ENCODE results near the gene PACSIN2.

The PACSIN2 gene

GRCh38 chr22:43014316-43014868 is 557 bp downstream of the PACSIN2 start:
- no peak for TF ChIP-seq MAX (IDR thresholded peaks at IDR 0.05; ENCODE audit: low read depth, low read length)
- no peak for TF ChIP-seq CTCF (IDR thresholded peaks at IDR 0.05; ENCODE audit: low read depth, low read length)
- no peak for TF ChIP-seq POLR2A (IDR thresholded peaks at IDR 0.05; ENCODE audit: extremely low read depth, insufficient read length)
- no peak for TF ChIP-seq MYC (IDR thresholded peaks at IDR 0.05; ENCODE audit: low read depth, low read length)
- peak overlapping the region; percentile 63 for H3K4me3 ChIP-seq (ENCODE audit: low read depth, low read length)
- peak; percentile 67 for DNase-seq (ENCODE audit: low read depth)

GRCh38 chr22:43013355-43014315 is 1.3 kb downstream of the PACSIN2 start:
- DNase-seq (ENCODE audit: low read depth): peak; percentile 47
- no peak for TF ChIP-seq MAX (IDR thresholded peaks at IDR 0.05; ENCODE audit: low read depth, low read length)
- TF ChIP-seq POLR2A (IDR thresholded peaks at IDR 0.05; ENCODE audit: extremely low read depth, insufficient read length): no peak
- H3K4me3 ChIP-seq (ENCODE audit: low read depth, low read length): peak overlapping the region; percentile 63

GRCh38 chr22:43012390-43012789 is 2.6 kb downstream of the PACSIN2 start:
- no peak for TF ChIP-seq POLR2A (IDR thresholded peaks at IDR 0.05; ENCODE audit: extremely low read depth, insufficient read length)
- TF ChIP-seq MYC (IDR thresholded peaks at IDR 0.05; ENCODE audit: low read depth, low read length): no peak
- TF ChIP-seq CTCF (IDR thresholded peaks at IDR 0.05; ENCODE audit: low read depth, low read length): no peak
- no peak for TF ChIP-seq MAX (IDR thresholded peaks at IDR 0.05; ENCODE audit: low read depth, low read length)
- no peak overlapping the region for H3K4me3 ChIP-seq (ENCODE audit: low read depth, low read length)
- DNase-seq (ENCODE audit: low read depth): no peak

- no peak for TF ChIP-seq MAX (IDR thresholded peaks at IDR 0.05; ENCODE audit: low read depth, low read length)
- no peak for TF ChIP-seq POLR2A (IDR thresholded peaks at IDR 0.05; ENCODE audit: extremely low read depth, insufficient read length)
- no peak for TF ChIP-seq MYC (IDR thresholded peaks at IDR 0.05; ENCODE audit: low read depth, low read length)
- no peak for TF ChIP-seq CTCF (IDR thresholded peaks at IDR 0.05; ENCODE audit: low read depth, low read length)
- no peak for DNase-seq (ENCODE audit: low read depth)
- H3K4me3 ChIP-seq (ENCODE audit: low read depth, low read length): no peak overlapping the region
Observed at GRCh38 chr22:43011079-43011478, 3.9 kb downstream of the PACSIN2 start.

GRCh38 chr22:43009444-43009843 is 5.5 kb downstream of the PACSIN2 start:
- no peak for TF ChIP-seq MAX (IDR thresholded peaks at IDR 0.05; ENCODE audit: low read depth, low read length)
- no peak for TF ChIP-seq CTCF (IDR thresholded peaks at IDR 0.05; ENCODE audit: low read depth, low read length)
- TF ChIP-seq POLR2A (IDR thresholded peaks at IDR 0.05; ENCODE audit: extremely low read depth, insufficient read length): no peak
- no peak for TF ChIP-seq MYC (IDR thresholded peaks at IDR 0.05; ENCODE audit: low read depth, low read length)
- DNase-seq (ENCODE audit: low read depth): no peak
- H3K4me3 ChIP-seq (ENCODE audit: low read depth, low read length): no peak overlapping the region

- DNase-seq (ENCODE audit: low read depth): no peak
- H3K4me3 ChIP-seq (ENCODE audit: low read depth, low read length): no peak overlapping the region
- TF ChIP-seq MYC (IDR thresholded peaks at IDR 0.05; ENCODE audit: low read depth, low read length) (no peak), CTCF (IDR thresholded peaks at IDR 0.05; ENCODE audit: low read depth, low read length) (no peak), POLR2A (IDR thresholded peaks at IDR 0.05; ENCODE audit: extremely low read depth, insufficient read length) (no peak), MAX (IDR thresholded peaks at IDR 0.05; ENCODE audit: low read depth, low read length) (no peak)
Observed at GRCh38 chr22:43008921-43009320, 6.0 kb downstream of the PACSIN2 start.
